ENCODE results near the gene ENGASE. TPM values are rescaled to one million over a fixed set of nuclear protein-coding genes. Genes with fewer than 3 reads are reported as not detected.

Gene ENGASE
- total and polyA plus RNA-seq, 2 donors from 2014 or later = 14.3 to 49.3 TPM

GRCh38 chr17:79084291-79085153, 9.9 kb downstream of the ENGASE start:
- no peak overlapping the region for H3K4me3 ChIP-seq (ENCODE audit: low read length in 3 of 3)
- H3K9ac ChIP-seq (ENCODE audit: low read length in 3 of 3) = no peak overlapping the region
- intact Hi-C loops (cut with DNase I) = loop anchor here (5.0 kb wide), 1 partner anchor 37 kb away; no protein-coding TSS in a partner anchor
- H3K27me3 ChIP-seq (ENCODE audit: control insufficient read depth, insufficient read depth, low read length) = no peaks in the 10 kb centered on the region
- H3K36me3 ChIP-seq (ENCODE audit: control insufficient read depth in 2 of 3, insufficient read depth in 3 of 3, low read length in 3 of 3) = peaks cover 0 to 13% (median 12%) of the 10 kb centered on the region in 3 donors
- DNase-seq (peak in 2 of 5 donors; percentile 8 to 71), FAIRE-seq (no peak)
- H3K9me3 ChIP-seq (ENCODE audit: control insufficient read depth in 2 of 3, insufficient read depth in 1 of 3, low read length in 3 of 3) = no peaks in the 10 kb centered on the region
- TF ChIP-seq, protein P1, sequence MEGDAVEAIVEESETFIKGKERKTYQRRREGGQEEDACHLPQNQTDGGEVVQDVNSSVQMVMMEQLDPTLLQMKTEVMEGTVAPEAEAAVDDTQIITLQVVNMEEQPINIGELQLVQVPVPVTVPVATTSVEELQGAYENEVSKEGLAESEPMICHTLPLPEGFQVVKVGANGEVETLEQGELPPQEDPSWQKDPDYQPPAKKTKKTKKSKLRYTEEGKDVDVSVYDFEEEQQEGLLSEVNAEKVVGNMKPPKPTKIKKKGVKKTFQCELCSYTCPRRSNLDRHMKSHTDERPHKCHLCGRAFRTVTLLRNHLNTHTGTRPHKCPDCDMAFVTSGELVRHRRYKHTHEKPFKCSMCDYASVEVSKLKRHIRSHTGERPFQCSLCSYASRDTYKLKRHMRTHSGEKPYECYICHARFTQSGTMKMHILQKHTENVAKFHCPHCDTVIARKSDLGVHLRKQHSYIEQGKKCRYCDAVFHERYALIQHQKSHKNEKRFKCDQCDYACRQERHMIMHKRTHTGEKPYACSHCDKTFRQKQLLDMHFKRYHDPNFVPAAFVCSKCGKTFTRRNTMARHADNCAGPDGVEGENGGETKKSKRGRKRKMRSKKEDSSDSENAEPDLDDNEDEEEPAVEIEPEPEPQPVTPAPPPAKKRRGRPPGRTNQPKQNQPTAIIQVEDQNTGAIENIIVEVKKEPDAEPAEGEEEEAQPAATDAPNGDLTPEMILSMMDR (IDR thresholded peaks at IDR 0.05; ENCODE audit: borderline replicate concordance, extremely low read depth, insufficient read depth) = no peak
- H3K4me1 ChIP-seq (ENCODE audit: control insufficient read depth in 2 of 3, insufficient read depth in 2 of 3, low read depth in 1 of 3, low read length in 3 of 3) = peaks cover 0 to 4% (median 0%) of the 10 kb centered on the region in 3 donors
- H3K27ac ChIP-seq (ENCODE audit: low read depth in 2 of 2, low read length in 2 of 2) = no peak overlapping the region

- FAIRE-seq = no peak
Measured at GRCh38 chr17:79085154-79085920, 10.7 kb downstream of the ENGASE start.

GRCh38 chr17:79085921-79086551, 11.4 kb downstream of the ENGASE start:
- intact Hi-C loops (cut with DNase I) = no loop called here
- Histone ChIP-seq H3K27me3 (ENCODE audit: control insufficient read depth, insufficient read depth, low read length) (no peaks in the 10 kb centered on the region), H3K9me3 (ENCODE audit: control insufficient read depth in 2 of 3, insufficient read depth in 1 of 3, low read length in 3 of 3) (no peaks in the 10 kb centered on the region), H3K4me3 (ENCODE audit: low read length in 3 of 3) (no peak overlapping the region), H3K36me3 (ENCODE audit: control insufficient read depth in 2 of 3, insufficient read depth in 3 of 3, low read length in 3 of 3) (peaks cover 0 to 5% (median 0%) of the 10 kb centered on the region in 3 donors), H3K9ac (ENCODE audit: low read length in 3 of 3) (no peak overlapping the region), H3K4me1 (ENCODE audit: control insufficient read depth in 2 of 3, insufficient read depth in 2 of 3, low read depth in 1 of 3, low read length in 3 of 3) (peaks cover 0 to 4% (median 0%) of the 10 kb centered on the region in 3 donors), H3K27ac (ENCODE audit: low read depth in 2 of 2, low read length in 2 of 2) (no peak overlapping the region)
- TF ChIP-seq, protein P1 (IDR thresholded peaks at IDR 0.05; ENCODE audit: borderline replicate concordance, extremely low read depth, insufficient read depth) = no peak
- DNase-seq (peak in 2 of 5 donors; percentile 8 to 77), FAIRE-seq (no peak)

More at GRCh38 chr17:79085154-79085920, 10.7 kb downstream of the ENGASE start:
- H3K27ac ChIP-seq (ENCODE audit: low read depth in 2 of 2, low read length in 2 of 2) = no peak overlapping the region
- intact Hi-C loops (cut with DNase I) = no loop called here
- peaks cover 0 to 4% (median 0%) of the 10 kb centered on the region in 3 donors for H3K4me1 ChIP-seq (ENCODE audit: control insufficient read depth in 2 of 3, insufficient read depth in 2 of 3, low read depth in 1 of 3, low read length in 3 of 3)
- no peak overlapping the region for H3K4me3 ChIP-seq (ENCODE audit: low read length in 3 of 3)
- H3K27me3 ChIP-seq (ENCODE audit: control insufficient read depth, insufficient read depth, low read length) = no peaks in the 10 kb centered on the region
- peaks cover 0 to 10% (median 4%) of the 10 kb centered on the region in 3 donors for H3K36me3 ChIP-seq (ENCODE audit: control insufficient read depth in 2 of 3, insufficient read depth in 3 of 3, low read length in 3 of 3)
- TF ChIP-seq, protein P1 (IDR thresholded peaks at IDR 0.05; ENCODE audit: borderline replicate concordance, extremely low read depth, insufficient read depth) = no peak
- H3K9ac ChIP-seq (ENCODE audit: low read length in 3 of 3) = no peak overlapping the region
- DNase-seq = peak in 2 of 5 donors; percentile 8 to 72
- no peaks in the 10 kb centered on the region for H3K9me3 ChIP-seq (ENCODE audit: control insufficient read depth in 2 of 3, insufficient read depth in 1 of 3, low read length in 3 of 3)

Data from kidney (tissue), 14 donors.